ENCODE results near the gene UBTD2.

UBTD2 gene

GRCh38 chr5:172166030-172166826 is 117.3 kb downstream of the UBTD2 start:
- DNase-seq = no peak

DNA sequence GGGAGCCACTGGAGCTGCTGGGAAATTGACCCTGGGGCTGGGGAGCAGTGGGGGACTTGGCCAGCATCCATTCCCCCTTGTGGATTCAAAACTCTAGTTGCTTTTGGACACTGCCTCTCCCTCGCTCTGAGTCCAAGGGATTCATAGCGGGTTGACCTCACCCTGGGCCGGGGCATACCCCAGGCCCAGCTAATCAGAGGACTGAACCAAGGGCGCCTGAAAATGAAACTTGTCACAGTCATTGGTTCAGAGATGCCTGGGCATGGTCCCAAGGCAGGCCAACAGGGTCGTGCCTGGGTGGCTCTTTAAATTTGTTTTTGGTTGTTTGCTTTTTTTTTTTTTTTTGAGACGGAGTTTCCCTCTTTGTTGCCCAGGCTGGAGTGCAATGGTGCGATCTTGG is 118.1 kb downstream of the UBTD2 start:
- no peak for DNase-seq

DNA sequence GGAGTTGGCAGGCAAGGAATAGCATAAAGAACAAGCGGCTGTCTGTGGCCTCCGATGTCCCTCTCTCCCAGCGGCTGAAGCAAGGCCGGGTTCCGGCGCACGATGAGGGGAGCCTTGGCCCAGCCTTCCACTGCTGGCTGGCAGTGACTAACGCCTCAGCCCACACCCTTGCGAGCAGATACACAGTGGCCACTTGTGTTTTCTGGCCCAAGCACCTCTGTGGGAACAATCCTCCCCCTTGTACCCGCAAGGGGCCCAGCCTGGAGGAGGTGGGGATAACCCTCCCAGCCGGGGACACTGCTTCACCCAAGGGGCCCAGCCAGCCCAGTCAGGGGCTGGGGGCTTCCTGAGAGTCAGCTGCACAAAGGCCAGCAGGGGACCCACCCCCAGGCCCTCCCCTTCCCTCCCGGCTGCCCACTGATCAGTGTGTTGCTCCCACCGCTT is 118.8 kb downstream of the UBTD2 start:
- DNase-seq = no peak

GRCh38 chr5:172163346-172163745 is 120.2 kb downstream of the UBTD2 start:
- no peak for DNase-seq

DNA sequence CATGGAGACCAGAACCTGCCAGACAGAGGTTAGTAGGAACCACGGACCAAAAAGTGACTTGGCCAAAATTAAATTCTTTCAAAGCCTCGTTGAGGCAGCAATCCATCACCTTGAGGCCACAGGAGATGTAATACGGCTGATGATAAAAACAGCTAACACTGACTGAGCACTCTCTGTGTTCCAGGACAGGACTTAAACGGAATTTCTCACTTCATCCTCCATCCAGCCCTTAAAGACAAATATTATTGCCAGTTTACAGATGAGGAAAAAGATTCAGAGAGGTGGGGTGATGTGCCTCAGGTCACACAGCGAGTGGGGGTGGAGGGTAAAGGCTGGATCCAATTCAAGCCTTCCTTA is 120.6 kb downstream of the UBTD2 start:
- no peak for DNase-seq

DNA sequence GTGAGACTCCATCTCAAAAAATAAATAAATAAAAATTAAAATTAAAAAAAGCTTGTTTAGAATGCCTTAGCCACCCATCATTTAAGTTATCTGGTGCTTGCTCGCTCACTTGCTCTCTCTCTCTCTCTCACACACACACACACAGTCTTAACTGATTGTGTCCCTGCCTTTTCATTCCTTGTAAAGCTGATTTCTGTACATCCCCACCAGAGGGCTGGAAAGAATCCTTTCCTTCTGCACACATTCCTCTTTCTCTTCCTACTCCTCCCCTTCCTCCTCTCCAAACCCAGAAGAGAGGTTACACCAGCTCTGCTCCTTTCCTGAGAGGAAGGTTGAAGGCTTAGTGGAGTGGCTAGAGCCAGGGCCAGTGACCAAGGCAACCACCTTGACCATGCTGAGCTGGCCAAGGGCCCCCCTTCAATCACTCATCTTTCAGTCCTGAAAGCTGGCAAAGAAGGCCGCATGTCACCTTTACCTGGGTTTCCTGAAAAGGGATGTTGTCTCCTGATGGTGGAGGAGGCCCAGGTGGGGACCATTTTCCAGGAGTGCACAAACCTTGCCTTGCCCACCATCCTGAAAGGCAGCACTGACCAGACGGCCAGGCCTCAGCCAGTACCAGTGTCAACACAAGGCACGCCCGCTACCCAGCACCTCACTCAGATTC is 121.1 kb downstream of the UBTD2 start:
- no peak for DNase-seq

GRCh38 chr5:172160506-172160905 is 123.1 kb downstream of the UBTD2 start:
- no peak for DNase-seq
